ENCODE measurements around the gene COPG2.

COPG2 gene

DNA sequence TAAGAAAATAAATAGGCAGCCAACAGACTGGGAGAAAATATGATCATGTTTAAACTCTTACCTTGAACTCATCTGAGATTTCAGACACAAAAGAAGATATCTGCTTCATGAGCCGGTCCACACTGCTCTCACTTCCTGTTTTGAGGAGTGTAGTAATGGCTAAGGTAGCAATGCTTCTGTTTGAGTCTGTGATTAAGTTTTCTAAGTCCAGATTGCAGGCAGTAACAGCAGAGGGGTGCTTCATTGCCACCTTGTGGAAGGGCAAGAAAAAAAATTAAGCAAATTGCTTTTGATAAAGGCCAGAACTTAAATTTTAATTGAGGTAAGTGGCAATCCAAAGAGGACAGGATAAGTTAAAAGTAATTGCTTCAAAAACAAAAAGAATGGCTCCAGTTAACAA, 107.6 kb downstream of the COPG2 start:
- intact Hi-C loops (cut with DNase I; ENCODE audit: low total_unique reads): no loop called here
- DNase-seq: no peak
- H3K36me3 ChIP-seq: peaks cover 0 to 14% (median 0%) of the 10 kb centered on the region in 3 donors
- no peak overlapping the region for H3K4me3 ChIP-seq
- peaks cover 0 to 9% (median 7%) of the 10 kb centered on the region in 3 donors for H3K9me3 ChIP-seq
- H3K27me3 ChIP-seq: no peaks in the 10 kb centered on the region
- no peak overlapping the region for H3K27ac ChIP-seq
- TF ChIP-seq, protein P1, sequence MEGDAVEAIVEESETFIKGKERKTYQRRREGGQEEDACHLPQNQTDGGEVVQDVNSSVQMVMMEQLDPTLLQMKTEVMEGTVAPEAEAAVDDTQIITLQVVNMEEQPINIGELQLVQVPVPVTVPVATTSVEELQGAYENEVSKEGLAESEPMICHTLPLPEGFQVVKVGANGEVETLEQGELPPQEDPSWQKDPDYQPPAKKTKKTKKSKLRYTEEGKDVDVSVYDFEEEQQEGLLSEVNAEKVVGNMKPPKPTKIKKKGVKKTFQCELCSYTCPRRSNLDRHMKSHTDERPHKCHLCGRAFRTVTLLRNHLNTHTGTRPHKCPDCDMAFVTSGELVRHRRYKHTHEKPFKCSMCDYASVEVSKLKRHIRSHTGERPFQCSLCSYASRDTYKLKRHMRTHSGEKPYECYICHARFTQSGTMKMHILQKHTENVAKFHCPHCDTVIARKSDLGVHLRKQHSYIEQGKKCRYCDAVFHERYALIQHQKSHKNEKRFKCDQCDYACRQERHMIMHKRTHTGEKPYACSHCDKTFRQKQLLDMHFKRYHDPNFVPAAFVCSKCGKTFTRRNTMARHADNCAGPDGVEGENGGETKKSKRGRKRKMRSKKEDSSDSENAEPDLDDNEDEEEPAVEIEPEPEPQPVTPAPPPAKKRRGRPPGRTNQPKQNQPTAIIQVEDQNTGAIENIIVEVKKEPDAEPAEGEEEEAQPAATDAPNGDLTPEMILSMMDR (IDR thresholded peaks at IDR 0.05): no peak
- H3K4me1 ChIP-seq: no peaks in the 10 kb centered on the region

DNA sequence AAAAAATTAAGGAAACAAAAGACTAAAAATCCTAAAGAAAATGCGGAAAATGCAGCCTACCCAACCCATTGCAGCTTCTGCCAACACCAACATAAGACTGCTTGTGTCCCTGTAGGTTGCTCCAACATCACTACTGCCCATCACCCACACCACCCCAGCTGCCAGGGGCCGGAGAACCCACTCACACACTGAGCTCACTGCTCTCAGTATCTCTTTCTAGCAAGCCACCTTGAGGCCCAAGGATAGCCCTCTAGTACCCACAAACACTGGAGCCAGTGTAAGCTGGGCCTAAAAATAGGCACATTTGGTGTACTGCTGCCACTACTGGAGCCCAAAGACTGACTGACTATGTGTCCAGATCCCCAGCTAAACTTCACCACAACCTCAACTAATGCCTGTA, 109.4 kb downstream of the COPG2 start:
- Histone ChIP-seq H3K4me3 (no peak overlapping the region), H3K4me1 (no peaks in the 10 kb centered on the region), H3K27me3 (no peaks in the 10 kb centered on the region), H3K27ac (no peak overlapping the region), H3K9me3 (no peaks in the 10 kb centered on the region), H3K36me3 (peaks cover 0 to 14% (median 0%) of the 10 kb centered on the region in 3 donors)
- TF ChIP-seq, protein P1 (IDR thresholded peaks at IDR 0.05): no peak
- intact Hi-C loops (cut with DNase I; ENCODE audit: low total_unique reads): no loop called here
- no peak for DNase-seq

DNA sequence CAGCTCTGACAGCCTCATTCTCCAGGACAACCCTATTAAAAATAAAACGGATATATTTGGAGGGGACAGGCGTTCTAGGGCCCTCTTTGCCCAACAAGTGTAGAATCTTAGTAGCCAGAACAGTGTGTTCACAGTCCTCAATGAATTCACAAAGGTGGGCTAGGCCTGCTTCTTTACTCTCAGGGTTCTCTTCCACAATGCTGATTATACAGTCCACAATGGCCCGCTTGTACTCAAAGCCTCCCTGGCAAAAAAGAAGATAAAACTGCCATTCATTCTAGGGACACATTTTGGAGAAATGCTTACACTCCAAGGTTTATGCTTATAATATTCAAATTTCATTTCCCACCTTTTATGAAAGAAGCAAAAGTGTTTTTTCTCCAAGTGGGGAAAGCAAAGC, 114.1 kb downstream of the COPG2 start:
- no peak for DNase-seq
- no peak overlapping the region for H3K27ac ChIP-seq
- peaks cover 5 to 13% (median 7%) of the 10 kb centered on the region in 3 donors for H3K36me3 ChIP-seq
- no peaks in the 10 kb centered on the region for H3K4me1 ChIP-seq
- intact Hi-C loops (cut with DNase I; ENCODE audit: low total_unique reads): no loop called here
- H3K9me3 ChIP-seq: no peaks in the 10 kb centered on the region
- TF ChIP-seq, protein P1 (IDR thresholded peaks at IDR 0.05): no peak
- H3K27me3 ChIP-seq: no peaks in the 10 kb centered on the region
- no peak overlapping the region for H3K4me3 ChIP-seq

DNA sequence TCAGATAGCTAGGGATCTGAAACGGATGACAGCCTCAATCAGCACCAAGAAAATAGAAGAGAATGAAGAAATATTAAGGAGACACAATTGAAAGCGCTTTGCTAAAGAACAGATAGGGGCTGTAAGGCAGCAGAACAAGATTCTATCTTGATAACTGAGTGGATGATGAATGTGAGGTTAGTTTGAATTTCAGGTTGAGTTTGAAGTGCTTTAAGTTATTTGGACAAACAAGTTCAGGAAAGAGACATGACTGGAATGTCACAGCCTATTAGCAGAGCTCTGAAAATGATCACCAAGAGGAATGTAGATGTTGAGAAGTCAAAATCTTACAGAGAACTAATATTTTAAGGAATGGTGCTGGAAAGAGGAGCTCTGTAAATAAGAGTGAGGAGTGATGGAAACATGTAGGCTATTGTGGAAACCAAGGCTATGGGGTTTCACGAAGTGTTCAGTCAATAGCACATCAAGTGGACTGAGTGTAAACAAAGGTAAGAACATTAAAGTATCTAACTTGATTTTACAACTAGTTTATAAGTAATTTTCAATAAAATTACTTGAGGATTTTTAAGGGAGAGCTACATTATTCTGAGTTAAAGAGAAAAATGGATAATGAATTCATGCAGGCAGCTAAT, 115.0 kb downstream of the COPG2 start:
- no peak for DNase-seq
- Histone ChIP-seq H3K4me3 (no peak overlapping the region), H3K27me3 (no peaks in the 10 kb centered on the region), H3K27ac (no peak overlapping the region), H3K36me3 (peaks cover 5 to 11% (median 7%) of the 10 kb centered on the region in 3 donors), H3K9me3 (no peaks in the 10 kb centered on the region), H3K4me1 (no peaks in the 10 kb centered on the region)
- TF ChIP-seq, protein P1 (IDR thresholded peaks at IDR 0.05): no peak
- intact Hi-C loops (cut with DNase I; ENCODE audit: low total_unique reads): no loop called here

DNA sequence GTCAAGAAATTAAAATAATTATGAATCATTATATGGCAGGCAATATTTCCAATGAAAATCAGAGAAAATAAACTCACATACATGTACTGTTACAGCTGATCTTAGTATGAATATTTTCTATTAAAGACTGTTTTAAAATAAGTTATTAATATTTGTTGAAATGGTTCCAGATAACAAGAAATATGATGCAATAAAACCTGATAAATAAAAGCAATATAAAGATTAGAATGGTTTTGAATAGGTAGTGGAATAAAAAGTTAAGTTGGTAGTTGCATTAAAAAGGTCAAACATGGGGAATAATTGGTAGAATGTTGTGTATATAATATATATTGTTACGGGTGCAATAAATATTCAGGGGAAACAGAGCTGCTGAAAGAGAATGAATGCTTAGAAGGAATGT, 124.2 kb downstream of the COPG2 start:
- H3K27me3 ChIP-seq: no peaks in the 10 kb centered on the region
- H3K4me1 ChIP-seq: no peaks in the 10 kb centered on the region
- TF ChIP-seq, protein P1 (IDR thresholded peaks at IDR 0.05): no peak
- no peak for DNase-seq
- intact Hi-C loops (cut with DNase I; ENCODE audit: low total_unique reads): no loop called here
- H3K9me3 ChIP-seq: no peaks in the 10 kb centered on the region
- no peak overlapping the region for H3K4me3 ChIP-seq
- H3K27ac ChIP-seq: no peak overlapping the region
- peaks cover 0 to 20% (median 10%) of the 10 kb centered on the region in 3 donors for H3K36me3 ChIP-seq

Data from tibial artery (tissue), 4 donors.